IMR-90 (cell line): ENCODE results near the gene SLC44A1. TPM values are rescaled to one million over a fixed set of nuclear protein-coding genes. Genes with fewer than 3 reads are reported as not detected.

ENCODE experiments used
- ATAC-seq: fragments of 200-7000 bp; cut with Tn5 transposase; 2 replicates; pipeline ENCODE4 v1.9.1; 2020; ENCODE audit warnings: low read depth, mild to moderate bottlenecking, moderate library complexity
- BruUV-seq: library from RNA; stranded (reverse); fragments of 400-500 nt; replicated peaks from 2 replicates; lab custom pipeline; 2021; lab: Mats Ljungman, UMichigan
- CTCF ChIA-PET: fragments of 300-600 bp; formaldehyde crosslinking; extraction: SDS; loops from one replicate; lab custom pipeline; 2021; ENCODE audit warnings: antibody characterized with exemption; lab: Yijun Ruan, JAX
- POLR2A ChIA-PET: fragments of 300-600 bp; sonication (Branson Sonifier 250); formaldehyde crosslinking; loops from one replicate; lab custom pipeline; 2022; ENCODE audit warnings: antibody characterized with exemption; ENCODE audit not compliant: unreplicated experiment; lab: Charles Lee
- DNase-seq: peaks from one replicate; pipeline ENCODE4 v3.0.0; 2013
- H2AFZ ChIP-seq: replicated peaks from 2 replicates; pipeline ENCODE3; 2013; ENCODE audit warnings: low read length, mild to moderate bottlenecking; ENCODE audit not compliant: poor library complexity
- H2AK5ac ChIP-seq: 2 replicates; pipeline ENCODE4 v1.6.1; 2013; ENCODE audit warnings: low read depth, low read length, inconsistent platforms
- H2AK9ac ChIP-seq: replicated peaks from 2 replicates; pipeline ENCODE3; 2013; ENCODE audit warnings: mild to moderate bottlenecking, low read depth, low read length, moderate library complexity; ENCODE audit not compliant: poor library complexity
- H2BK120ac ChIP-seq: 2 replicates; pipeline ENCODE4 v1.6.1; 2013; ENCODE audit warnings: low read depth, low read length, inconsistent platforms
- H2BK15ac ChIP-seq: 3 replicates; pipeline ENCODE4 v1.6.1; 2013; ENCODE audit warnings: low read depth, low read length, inconsistent platforms
- H2BK20ac ChIP-seq: 2 replicates; pipeline ENCODE4 v1.6.1; 2013; ENCODE audit warnings: low read depth, mild to moderate bottlenecking, inconsistent platforms, low read length, moderate library complexity
- H2BK5ac ChIP-seq: 2 replicates; pipeline ENCODE4 v1.6.1; 2013; ENCODE audit warnings: mild to moderate bottlenecking, low read depth, low read length, inconsistent platforms; ENCODE audit not compliant: poor library complexity, severe bottlenecking
- H3K14ac ChIP-seq: replicated peaks from 2 replicates; pipeline ENCODE4 v1.6.1; 2013; ENCODE audit warnings: low read depth, low read length, inconsistent platforms
- H3K18ac ChIP-seq: 2 replicates; pipeline ENCODE4 v1.6.1; 2013; ENCODE audit warnings: low read depth, low read length, control low read depth
- H3K23ac ChIP-seq: 2 replicates; pipeline ENCODE4 v1.6.1; 2013; ENCODE audit warnings: low read depth, low read length, inconsistent platforms
- H3K27ac ChIP-seq: 2 replicates; pipeline ENCODE4 v1.5.1; 2013; ENCODE audit warnings: mild to moderate bottlenecking, control low read depth, low read length; ENCODE audit not compliant: insufficient read depth
- H3K27me3 ChIP-seq: 2 replicates; pipeline ENCODE4 v1.6.1; 2013; ENCODE audit warnings: low read length; ENCODE audit not compliant: control insufficient read depth, insufficient read depth
- H3K36me3 ChIP-seq: 2 replicates; pipeline ENCODE4 v1.6.1; 2013; ENCODE audit warnings: low read length, mixed read lengths; ENCODE audit not compliant: control insufficient read depth, insufficient read depth
- H3K4ac ChIP-seq: 2 replicates; pipeline ENCODE4 v1.6.1; 2013; ENCODE audit warnings: low read depth, low read length, inconsistent platforms
- H3K4me1 ChIP-seq: 2 replicates; pipeline ENCODE4 v1.6.1; 2013; ENCODE audit warnings: low read length, mixed read lengths; ENCODE audit not compliant: control insufficient read depth, insufficient read depth
- H3K4me2 ChIP-seq: 2 replicates; pipeline ENCODE4 v1.6.1; 2013; ENCODE audit warnings: low read depth, mild to moderate bottlenecking, control low read depth, low read length, moderate library complexity
- H3K4me3 ChIP-seq: 2 replicates; pipeline ENCODE4 v1.5.1; 2013; ENCODE audit warnings: low read depth, mild to moderate bottlenecking, control low read depth, low read length, moderate library complexity; ENCODE audit not compliant: insufficient read depth
- H3K56ac ChIP-seq: 2 replicates; pipeline ENCODE4 v1.6.1; 2013; ENCODE audit warnings: low read length, inconsistent platforms; ENCODE audit not compliant: insufficient read depth; ENCODE audit errors: extremely low read depth
- H3K79me1 ChIP-seq, 2 experiments: 2 replicates each; pipeline ENCODE4 v1.6.1; 2013; ENCODE audit warnings: low read length in 2 of 2, inconsistent platforms in 1 of 2, low read depth in 1 of 2
- H3K9ac ChIP-seq: 2 replicates; pipeline ENCODE4 v1.6.1; 2013; ENCODE audit warnings: low read depth, low read length, control low read depth
- H3K9me1 ChIP-seq: 2 replicates; pipeline ENCODE4 v1.6.1; 2013; ENCODE audit warnings: low read length, inconsistent platforms; ENCODE audit not compliant: insufficient read depth
- H3K9me3 ChIP-seq: 2 replicates; pipeline ENCODE4 v1.6.1; 2013; ENCODE audit warnings: low read length; ENCODE audit not compliant: control insufficient read depth, insufficient read depth
- H4K20me1 ChIP-seq: 2 replicates; pipeline ENCODE4 v1.6.1; 2013; ENCODE audit warnings: low read length, inconsistent platforms; ENCODE audit not compliant: insufficient read depth
- H4K5ac ChIP-seq: 2 replicates; pipeline ENCODE4 v1.6.1; 2013; ENCODE audit warnings: mild to moderate bottlenecking, low read depth, low read length, control low read depth
- H4K8ac ChIP-seq, 2 experiments: 2 replicates each; pipeline ENCODE4 v1.6.1; 2013; ENCODE audit warnings: low read depth in 2 of 2, low read length in 2 of 2, control low read depth in 1 of 2, inconsistent platforms in 1 of 2
- H4K91ac ChIP-seq: 2 replicates; pipeline ENCODE4 v1.6.1; 2013; ENCODE audit warnings: low read depth, low read length, inconsistent platforms; ENCODE audit not compliant: insufficient read depth
- BHLHE40 ChIP-seq: fragments of 150-350 bp; IDR thresholded peaks from 2 replicates; pipeline ENCODE4 v1.6.1; 2016; ENCODE audit warnings: mild to moderate bottlenecking, low read depth, low read length
- CEBPB ChIP-seq: IDR thresholded peaks from 2 replicates; pipeline ENCODE4 v1.6.1; 2012; ENCODE audit warnings: low read depth, low read length, improper control_type of control experiment
- CHD1 ChIP-seq: IDR thresholded peaks from 2 replicates; pipeline ENCODE4 v1.6.1; 2012; ENCODE audit warnings: low read depth, low read length, improper control_type of control experiment
- CTCF ChIP-seq: conservative IDR thresholded peaks from 2 replicates; pipeline ENCODE4 v1.5.1; 2012; ENCODE audit warnings: mild to moderate bottlenecking, low read depth, low read length, improper control_type of control experiment
- ELK1 ChIP-seq: fragments of 150-350 bp; IDR thresholded peaks from 2 replicates; pipeline ENCODE4 v1.6.1; 2016; ENCODE audit warnings: low read depth, mild to moderate bottlenecking, low read length, moderate library complexity, borderline replicate concordance
- FOS ChIP-seq: fragments of 150-350 bp; IDR thresholded peaks from 2 replicates; pipeline ENCODE4 v1.6.1; 2016; ENCODE audit warnings: low read depth, low read length
- MAFK ChIP-seq: IDR thresholded peaks from 2 replicates; pipeline ENCODE4 v1.6.1; 2012; ENCODE audit warnings: low read depth, low read length, improper control_type of control experiment
- MAZ ChIP-seq: IDR thresholded peaks from 2 replicates; pipeline ENCODE4 v1.6.1; 2012; ENCODE audit warnings: low read depth, mild to moderate bottlenecking, low read length, improper control_type of control experiment, moderate library complexity, borderline replicate concordance
- MXI1 ChIP-seq: IDR thresholded peaks from 2 replicates; pipeline ENCODE4 v1.6.1; 2012; ENCODE audit warnings: low read depth, mild to moderate bottlenecking, low read length, moderate library complexity, borderline replicate concordance
- NFE2L2 ChIP-seq: fragments of 150-350 bp; IDR thresholded peaks from 2 replicates; pipeline ENCODE4 v1.6.1; 2016; ENCODE audit warnings: low read depth, mild to moderate bottlenecking, low read length
- POLR2A ChIP-seq: IDR thresholded peaks from 2 replicates; pipeline ENCODE4 v1.6.1; 2012; ENCODE audit warnings: mild to moderate bottlenecking, low read depth, low read length
- RAD21 ChIP-seq: IDR thresholded peaks from 2 replicates; pipeline ENCODE4 v1.6.1; 2012; ENCODE audit warnings: low read length, improper control_type of control experiment
- RCOR1 ChIP-seq: IDR thresholded peaks from 2 replicates; pipeline ENCODE4 v1.6.1; 2012; ENCODE audit warnings: mild to moderate bottlenecking, low read length, improper control_type of control experiment; ENCODE audit not compliant: insufficient replicate concordance
- RFX5 ChIP-seq: IDR thresholded peaks from 2 replicates; pipeline ENCODE4 v1.8.0; 2012; ENCODE audit warnings: low read depth, mild to moderate bottlenecking, low read length, moderate library complexity
- SMC3 ChIP-seq: fragments of 150-350 bp; IDR thresholded peaks from 2 replicates; pipeline ENCODE4 v1.6.1; 2016; ENCODE audit warnings: low read depth, mild to moderate bottlenecking, antibody characterized with exemption, low read length, moderate library complexity
- USF2 ChIP-seq: fragments of 150-350 bp; IDR thresholded peaks from 2 replicates; pipeline ENCODE4 v1.6.1; 2017; ENCODE audit warnings: mild to moderate bottlenecking, antibody characterized with exemption, low read length, low read depth
- WGBS, 2 experiments: methylation state at CpG; one replicate each; pipeline versions ENCODE4 v1.1.5 to v1.1.7; 2013; ENCODE audit warnings: missing lambda C conversion rate in 2 of 2; ENCODE audit not compliant: insufficient read length in 1 of 2; ENCODE audit errors: extremely low coverage in 2 of 2; 5-methylcytosine and 5-hydroxymethylcytosine counted together
- dilution Hi-C: fragments of 300-500 bp; cut with HindIII; formaldehyde crosslinking; loops from one replicate; pipeline ENCODE4 v1.14.3; 2018; ENCODE audit warnings: low sequenced_read_pairs; ENCODE audit not compliant: unreplicated experiment
- in situ Hi-C: fragments of 300-500 bp; cut with MboI; formaldehyde crosslinking; loops from 3 replicates; pipeline ENCODE4 v1.14.3; 2019; ENCODE audit warnings: low sequenced_read_pairs, inconsistent platforms, mixed read lengths
- intact Hi-C: fragments of 100-400 bp; cut with micrococcal nuclease; formaldehyde crosslinking; loops from 2 replicates; pipeline ENCODE4 v1.10.0; 2022
- polyA plus RNA-seq, 3 experiments: library from polyadenylated mRNA; depleted of rRNA; stranded (reverse); fragments of >200 nt; gene quantifications; 2 replicates each; pipeline ENCODE4 v1.2.3, GENCODE V29; 2012; ENCODE audit warnings: low replicate concordance in 1 of 3
- total RNA-seq: library from RNA; depleted of rRNA; stranded (reverse); fragments of >200 nt; gene quantifications from 2 replicates; pipeline ENCODE4 v1.2.3, GENCODE V29; 2012

Gene SLC44A1
- total and polyA plus RNA-seq, 2 of the 4 experiments (the other 2 are of a cell fraction), result 5.2 to 21.7 TPM

- H2AK5ac ChIP-seq, result no peak overlapping the region
- H4K5ac ChIP-seq, result no peak overlapping the region
- no peak overlapping the region for H3K4me3 ChIP-seq
- H4K8ac ChIP-seq, result no peak overlapping the region
- no peaks in the 10 kb centered on the region for H3K27me3 ChIP-seq
- no peak overlapping the region for H3K56ac ChIP-seq
- no peak for TF ChIP-seq MAZ
- no peak for TF ChIP-seq RFX5
- no peak for TF ChIP-seq FOS
- TF ChIP-seq RCOR1, result no peak
- no peak for TF ChIP-seq CEBPB
- no peak for TF ChIP-seq BHLHE40
- TF ChIP-seq USF2, result no peak
- no peak for TF ChIP-seq MXI1
- TF ChIP-seq RAD21, result no peak
- no peak for TF ChIP-seq CHD1
- TF ChIP-seq NFE2L2, result no peak
- TF ChIP-seq SMC3, result no peak
- no peak for TF ChIP-seq CTCF
- no peak for TF ChIP-seq ELK1
- no peak for TF ChIP-seq POLR2A
- TF ChIP-seq MAFK, result no peak
- no peak overlapping the region for H3K14ac ChIP-seq
- no TSS peak for BruUV-seq
- no peaks in the 10 kb centered on the region for H3K9me3 ChIP-seq
- CTCF ChIA-PET, result interaction anchor here (1.0 kb wide), 1 partner anchor 12 kb away, joined by 3 read pairs; no protein-coding TSS in a partner anchor
- dilution Hi-C loops (no loop called here), intact Hi-C loops (no loop called here), in situ Hi-C loops (no loop called here)
- no peak overlapping the region for H3K18ac ChIP-seq
- POLR2A ChIA-PET, result no interaction called here
- H3K27ac ChIP-seq, result no peak overlapping the region
- no peak overlapping the region for H2AK9ac ChIP-seq
- ATAC-seq, result no peak
- H3K9ac ChIP-seq, result no peak overlapping the region
- peak overlapping the region; percentile 44; the same call in 1 of the 2 replicates for H3K23ac ChIP-seq
- no peak overlapping the region for H3K4me2 ChIP-seq
- H4K91ac ChIP-seq, result no peak overlapping the region
- H2BK5ac ChIP-seq, result no peak overlapping the region
- H3K4me1 ChIP-seq, result peaks cover 2% of the 10 kb centered on the region
- H3K4ac ChIP-seq, result no peak overlapping the region
- peaks cover 3% of the 10 kb centered on the region; the same call in 1 of the 2 replicates for H3K9me1 ChIP-seq
- no peaks in the 10 kb centered on the region for H3K36me3 ChIP-seq
- H4K20me1 ChIP-seq, result no peaks in the 10 kb centered on the region; the same call in 1 of the 2 replicates
- no peak overlapping the region for H2BK120ac ChIP-seq
- no peak overlapping the region for H2BK15ac ChIP-seq
- DNase-seq, result peak; percentile 15
- peaks cover 0 to 9% of the 10 kb centered on the region in 2 experiments; a peak in 2 of 4 replicates for H3K79me1 ChIP-seq
- H2AFZ ChIP-seq, result no peak overlapping the region
- H2BK20ac ChIP-seq, result no peak overlapping the region
- no CpG with 5 or more reads among the region's 4 CpGs for WGBS, 2 experiments
Observed at GRCh38 chr9:105286098-105286497, 41.6 kb downstream of the SLC44A1 start.
